NCI-H82 treated with DMSO at 0.1 percent for 48 hours (cell line): ENCODE results near the gene ZNF397.
A peak's percentile ranks its signal among the peaks of the same experiment; 100 is the strongest.

Source experiments
- DNase-seq: peaks from one replicate; lab custom pipeline; 2025; ENCODE audit not compliant: unreplicated experiment; lab: John Stamatoyannopoulos, UW

ZNF397 gene

GRCh38 chr18:35245719-35246317 is 5.0 kb downstream of the ZNF397 start:
- no peak for DNase-seq

- DNase-seq = no peak
These were observed 6.0 kb downstream of the ZNF397 start for GRCh38 chr18:35246831-35247230.

- DNase-seq = no peak
These were observed 6.8 kb downstream of the ZNF397 start for GRCh38 chr18:35247412-35248249.

GRCh38 chr18:35248429-35248828 is 7.6 kb downstream of the ZNF397 start:
- no peak for DNase-seq

- no peak for DNase-seq
These were observed 11.6 kb downstream of the ZNF397 start for GRCh38 chr18:35252466-35252865.

- DNase-seq = no peak
These were observed 12.9 kb downstream of the ZNF397 start for GRCh38 chr18:35253655-35254287.

- DNase-seq = no peak
These were observed 16.1 kb downstream of the ZNF397 start for GRCh38 chr18:35256947-35257346.

- DNase-seq = no peak
These were observed 23.6 kb downstream of the ZNF397 start for GRCh38 chr18:35264409-35264808.

GRCh38 chr18:35267161-35267651 is 26.4 kb downstream of the ZNF397 start:
- DNase-seq = peak; percentile 1

GRCh38 chr18:35267809-35268208 is 27.0 kb downstream of the ZNF397 start:
- no peak for DNase-seq

- DNase-seq = no peak
These were observed 28.0 kb downstream of the ZNF397 start for GRCh38 chr18:35268821-35269220.

GRCh38 chr18:35271656-35272055 is 30.8 kb downstream of the ZNF397 start:
- no peak for DNase-seq

GRCh38 chr18:35276267-35276666 is 35.4 kb downstream of the ZNF397 start:
- no peak for DNase-seq

GRCh38 chr18:35277633-35278032 is 36.8 kb downstream of the ZNF397 start:
- no peak for DNase-seq

- DNase-seq = no peak
These were observed 37.3 kb downstream of the ZNF397 start for GRCh38 chr18:35278085-35278484.

GRCh38 chr18:35278969-35279368 is 38.1 kb downstream of the ZNF397 start:
- DNase-seq = no peak

GRCh38 chr18:35282353-35282752 is 41.5 kb downstream of the ZNF397 start:
- no peak for DNase-seq

- no peak for DNase-seq
These were observed 43.3 kb downstream of the ZNF397 start for GRCh38 chr18:35283923-35284794.

GRCh38 chr18:35284841-35285240 is 44.0 kb downstream of the ZNF397 start:
- no peak for DNase-seq

- DNase-seq = no peak
These were observed 48.5 kb downstream of the ZNF397 start for GRCh38 chr18:35289293-35289692.

GRCh38 chr18:35289727-35290093 is 48.9 kb downstream of the ZNF397 start:
- DNase-seq = no peak
